Measurements from ENCODE around the gene POLR3K.
A peak's percentile ranks its signal among the peaks of the same experiment; 100 is the strongest.

POLR3K gene

GRCh38 chr16:78444-79150, 25.2 kb upstream of the POLR3K start:
- DNase-seq: no peak

GRCh38 chr16:77807-78443, 24.5 kb upstream of the POLR3K start, which contains the start of gene MPG:
TSS of gene MPG (plus strand) at chr16:78225. CDS start at chr16:78310, 85 bp downstream.
- DNase-seq: peak; percentile 14

- DNase-seq: no peak
Measured at GRCh38 chr16:77273-77806, 23.9 kb upstream of the POLR3K start.

- DNase-seq: no peak
Measured at GRCh38 chr16:76535-77272, 23.3 kb upstream of the POLR3K start.

GRCh38 chr16:75580-76501, 22.4 kb upstream of the POLR3K start:
- no peak for DNase-seq

- no peak for DNase-seq
Measured at GRCh38 chr16:74747-75334, 21.4 kb upstream of the POLR3K start.

GRCh38 chr16:74051-74746, 20.8 kb upstream of the POLR3K start:
- no peak for DNase-seq

GRCh38 chr16:72561-73548, 19.4 kb upstream of the POLR3K start, which contains the start of gene RHBDF1:
TSS of gene RHBDF1 (minus strand) at chr16:72631. CDS start at chr16:65015, 7,616 bp downstream.
- no peak for DNase-seq

GRCh38 chr16:71540-72401, 18.4 kb upstream of the POLR3K start:
- no peak for DNase-seq

GRCh38 chr16:71210-71539, 17.8 kb upstream of the POLR3K start:
- no peak for DNase-seq

- no peak for DNase-seq
Measured at GRCh38 chr16:69181-69580, 15.8 kb upstream of the POLR3K start.

GRCh38 chr16:67884-68789, 14.7 kb upstream of the POLR3K start:
- DNase-seq: no peak

GRCh38 chr16:67183-67791, 13.9 kb upstream of the POLR3K start:
- no peak for DNase-seq

- DNase-seq: no peak
Measured at GRCh38 chr16:66309-67182, 13.1 kb upstream of the POLR3K start.

GRCh38 chr16:65745-66144, 12.3 kb upstream of the POLR3K start:
- DNase-seq: peak; percentile 40

- DNase-seq: no peak
Measured at GRCh38 chr16:64914-65255, 11.5 kb upstream of the POLR3K start.

Measured in NCI-H1694 treated with DMSO at 0.1 percent for 48 hours (cell line).